Activated T-cell treated with anti-CD3 and anti-CD28 coated beads for 24 hours (primary cell): Measurements from ENCODE around the gene TMEM229B.

Source experiments
- DNase-seq: peaks from one replicate; pipeline ENCODE4 v3.0.0-alpha.2; 2020; ENCODE audit warnings: low read depth

The TMEM229B gene

DNA sequence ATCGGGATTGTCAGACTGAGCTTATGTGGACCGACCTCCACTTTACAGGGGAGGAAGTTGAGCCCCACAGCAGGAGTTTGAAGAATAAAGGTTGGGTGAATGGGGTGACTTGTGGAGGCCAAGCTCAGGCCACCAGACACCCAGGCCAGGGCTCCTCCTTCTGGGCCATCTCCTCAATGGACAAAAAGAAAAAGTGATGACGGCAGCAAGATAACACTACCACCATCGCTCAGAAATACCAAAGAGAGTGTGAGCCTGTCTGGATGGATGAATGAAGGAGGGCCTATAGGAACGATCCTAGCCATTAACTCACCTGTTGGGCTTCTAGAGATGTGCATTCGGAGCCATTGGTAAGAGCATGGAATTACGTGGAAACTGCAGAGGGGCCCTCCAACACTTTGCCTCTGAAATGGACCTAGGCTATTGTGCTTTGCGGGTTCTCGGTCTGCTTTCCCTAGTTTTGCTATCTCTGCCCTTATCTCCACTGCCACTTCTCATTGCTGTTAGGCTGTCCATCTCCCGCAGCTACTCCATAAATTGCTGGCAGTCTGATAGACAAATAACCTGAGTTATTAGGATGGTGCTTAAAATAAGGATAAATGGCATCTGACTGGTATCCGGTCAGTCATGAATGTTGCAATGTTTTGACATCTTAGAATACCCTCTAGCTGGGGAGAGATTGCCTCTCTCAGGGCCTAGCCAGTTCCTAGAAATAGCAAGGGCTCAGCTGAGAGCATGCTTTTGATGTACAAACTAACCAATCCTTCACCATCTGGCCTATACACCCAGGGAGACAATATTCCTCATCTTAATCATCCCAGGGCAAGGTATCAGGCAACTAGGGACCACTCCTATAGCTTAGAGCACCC, 66.9 kb downstream of the TMEM229B start:
- DNase-seq: no peak
